ENCODE results near the gene PBX1.

The PBX1 gene

DNA sequence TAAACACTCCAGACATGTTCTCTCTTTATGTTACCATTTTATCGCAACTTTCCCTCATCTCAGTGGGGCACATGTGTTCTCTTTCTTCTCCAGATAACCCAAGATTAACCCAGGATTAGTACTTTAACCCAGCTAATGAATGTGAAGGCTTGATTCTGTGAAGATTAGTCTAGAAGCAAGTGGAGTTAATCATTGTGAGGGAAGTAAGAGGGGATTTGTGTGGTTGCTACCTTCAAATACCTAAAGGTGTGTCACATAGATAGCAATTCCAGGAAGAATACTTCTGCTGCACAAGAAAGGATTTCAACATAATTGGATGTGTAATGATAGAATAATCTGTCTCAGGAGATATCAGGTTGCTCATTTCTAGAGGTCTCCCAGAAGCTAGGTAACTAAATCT is 327.1 kb downstream of the PBX1 start:
- Histone ChIP-seq H3K27ac (ENCODE audit: low read length) (no peak overlapping the region), H3K9me3 (replicated peaks; ENCODE audit: insufficient read depth, low read length) (no peaks in the 10 kb centered on the region), H3F3A (ENCODE audit: insufficient read depth, low read length) (no peaks in the 10 kb centered on the region), H4K20me1 (ENCODE audit: insufficient read depth, low read length) (no peaks in the 10 kb centered on the region), H3K4me3 (ENCODE audit: low read length) (no peak overlapping the region), H3K79me2 (ENCODE audit: low read length) (no peaks in the 10 kb centered on the region), H3K4me1 (ENCODE audit: low read length) (no peaks in the 10 kb centered on the region), H2AFZ (ENCODE audit: low read length) (no peak overlapping the region), H3K36me3 (replicated peaks; ENCODE audit: insufficient read depth, low read length) (no peaks in the 10 kb centered on the region), H3K9me2 (replicated peaks; ENCODE audit: insufficient read depth, low read length) (no peaks in the 10 kb centered on the region), H3K27me3 (replicated peaks; ENCODE audit: insufficient read depth, low read length) (no peaks in the 10 kb centered on the region), H3K9ac (ENCODE audit: low read length) (no peak overlapping the region), H3K4me2 (ENCODE audit: low read depth, low read length) (no peak overlapping the region)
- TF ChIP-seq, protein P1, sequence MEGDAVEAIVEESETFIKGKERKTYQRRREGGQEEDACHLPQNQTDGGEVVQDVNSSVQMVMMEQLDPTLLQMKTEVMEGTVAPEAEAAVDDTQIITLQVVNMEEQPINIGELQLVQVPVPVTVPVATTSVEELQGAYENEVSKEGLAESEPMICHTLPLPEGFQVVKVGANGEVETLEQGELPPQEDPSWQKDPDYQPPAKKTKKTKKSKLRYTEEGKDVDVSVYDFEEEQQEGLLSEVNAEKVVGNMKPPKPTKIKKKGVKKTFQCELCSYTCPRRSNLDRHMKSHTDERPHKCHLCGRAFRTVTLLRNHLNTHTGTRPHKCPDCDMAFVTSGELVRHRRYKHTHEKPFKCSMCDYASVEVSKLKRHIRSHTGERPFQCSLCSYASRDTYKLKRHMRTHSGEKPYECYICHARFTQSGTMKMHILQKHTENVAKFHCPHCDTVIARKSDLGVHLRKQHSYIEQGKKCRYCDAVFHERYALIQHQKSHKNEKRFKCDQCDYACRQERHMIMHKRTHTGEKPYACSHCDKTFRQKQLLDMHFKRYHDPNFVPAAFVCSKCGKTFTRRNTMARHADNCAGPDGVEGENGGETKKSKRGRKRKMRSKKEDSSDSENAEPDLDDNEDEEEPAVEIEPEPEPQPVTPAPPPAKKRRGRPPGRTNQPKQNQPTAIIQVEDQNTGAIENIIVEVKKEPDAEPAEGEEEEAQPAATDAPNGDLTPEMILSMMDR (IDR thresholded peaks at IDR 0.05; ENCODE audit: low read length), result no peak
- no peak for TF ChIP-seq EZH2 (optimal IDR thresholded peaks at IDR 0.05; ENCODE audit: low read depth, low read length)
- no peak for TF ChIP-seq EZH2phosphoT487 (IDR thresholded peaks at IDR 0.05; ENCODE audit: low read length)
- no peak for DNase-seq

DNA sequence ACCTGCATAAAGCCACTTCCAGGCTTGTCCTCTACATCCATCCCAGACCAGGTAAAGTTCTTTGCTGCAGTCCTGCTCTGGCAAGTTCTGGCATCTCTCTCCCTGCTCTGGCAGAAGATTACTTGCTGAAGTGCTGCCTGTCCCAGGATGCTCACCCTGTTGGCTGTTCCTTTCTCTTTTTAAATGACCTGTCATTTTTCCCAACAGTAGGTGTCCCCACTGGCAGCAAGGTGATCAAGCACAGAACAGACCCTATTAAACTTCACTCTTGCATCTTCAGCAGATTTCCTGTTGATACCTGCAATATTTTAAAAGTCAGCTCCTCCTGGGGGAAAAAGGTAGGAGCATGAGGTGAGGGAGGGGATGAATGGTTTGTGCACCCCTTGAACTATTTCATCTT is 332.6 kb downstream of the PBX1 start:
- Histone ChIP-seq H3K79me2 (ENCODE audit: low read length) (no peaks in the 10 kb centered on the region), H3K9ac (ENCODE audit: low read length) (no peak overlapping the region), H3K4me2 (ENCODE audit: low read depth, low read length) (no peak overlapping the region), H3K36me3 (replicated peaks; ENCODE audit: insufficient read depth, low read length) (no peaks in the 10 kb centered on the region), H3K4me1 (ENCODE audit: low read length) (no peaks in the 10 kb centered on the region), H3K27ac (ENCODE audit: low read length) (no peak overlapping the region), H3F3A (ENCODE audit: insufficient read depth, low read length) (no peaks in the 10 kb centered on the region), H3K9me2 (replicated peaks; ENCODE audit: insufficient read depth, low read length) (no peaks in the 10 kb centered on the region), H4K20me1 (ENCODE audit: insufficient read depth, low read length) (no peaks in the 10 kb centered on the region), H3K4me3 (ENCODE audit: low read length) (no peak overlapping the region), H3K27me3 (replicated peaks; ENCODE audit: insufficient read depth, low read length) (no peaks in the 10 kb centered on the region), H2AFZ (ENCODE audit: low read length) (no peak overlapping the region), H3K9me3 (replicated peaks; ENCODE audit: insufficient read depth, low read length) (no peaks in the 10 kb centered on the region)
- no peak for DNase-seq
- TF ChIP-seq EZH2phosphoT487 (IDR thresholded peaks at IDR 0.05; ENCODE audit: low read length), result no peak
- TF ChIP-seq EZH2 (optimal IDR thresholded peaks at IDR 0.05; ENCODE audit: low read depth, low read length), result no peak
- TF ChIP-seq, protein P1 (IDR thresholded peaks at IDR 0.05; ENCODE audit: low read length), result no peak

DNA sequence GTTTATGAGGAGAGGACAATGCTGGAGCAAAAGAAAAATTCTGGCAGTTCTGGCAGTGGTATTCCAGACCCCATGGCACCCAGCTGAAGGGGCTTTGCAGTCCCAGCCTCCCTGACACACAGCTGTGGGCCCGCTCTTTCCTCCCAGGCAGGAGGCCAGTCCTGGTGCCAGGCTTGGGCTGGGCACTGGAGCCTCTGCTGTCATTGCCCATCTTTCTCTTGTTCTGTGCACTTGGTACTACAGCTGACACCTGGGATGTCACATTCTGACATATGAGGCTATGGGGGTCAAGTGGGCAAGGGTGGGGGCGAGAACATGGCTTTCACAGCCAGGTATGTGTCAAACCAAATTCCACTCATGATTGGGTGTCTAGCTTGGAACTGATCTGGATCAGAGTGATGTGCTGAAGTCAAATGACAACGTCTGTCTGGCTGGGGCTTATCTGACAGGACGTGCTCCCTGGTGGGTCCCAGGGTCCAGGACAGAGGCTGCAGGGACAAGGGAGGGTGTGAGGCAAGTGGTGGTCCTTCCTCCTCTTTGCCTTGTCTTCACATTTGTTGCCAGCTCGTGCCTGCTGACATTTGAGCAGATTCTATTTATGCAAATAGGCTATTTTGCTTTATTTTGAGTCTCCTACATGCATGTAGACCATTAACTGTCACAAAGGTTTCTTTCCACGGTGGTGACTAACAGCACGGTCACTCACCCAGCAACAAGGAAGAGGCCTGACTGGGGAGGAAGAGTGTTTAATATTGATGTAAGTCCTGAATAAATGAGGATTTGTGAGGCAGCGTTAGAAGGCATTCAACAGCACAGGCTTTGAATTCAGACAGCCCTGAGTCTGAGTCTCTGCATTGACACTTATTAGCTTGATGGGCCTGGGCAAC is 336.3 kb downstream of the PBX1 start:
- H3K27ac ChIP-seq (ENCODE audit: low read length), result no peak overlapping the region
- H3F3A ChIP-seq (ENCODE audit: insufficient read depth, low read length), result no peaks in the 10 kb centered on the region
- no peaks in the 10 kb centered on the region for H3K79me2 ChIP-seq (ENCODE audit: low read length)
- H3K4me3 ChIP-seq (ENCODE audit: low read length), result no peak overlapping the region
- no peaks in the 10 kb centered on the region for H3K36me3 ChIP-seq (replicated peaks; ENCODE audit: insufficient read depth, low read length)
- no peak for TF ChIP-seq EZH2 (optimal IDR thresholded peaks at IDR 0.05; ENCODE audit: low read depth, low read length)
- TF ChIP-seq, protein P1 (IDR thresholded peaks at IDR 0.05; ENCODE audit: low read length), result no peak
- TF ChIP-seq EZH2phosphoT487 (IDR thresholded peaks at IDR 0.05; ENCODE audit: low read length), result no peak
- no peaks in the 10 kb centered on the region for H3K27me3 ChIP-seq (replicated peaks; ENCODE audit: insufficient read depth, low read length)
- H4K20me1 ChIP-seq (ENCODE audit: insufficient read depth, low read length), result no peaks in the 10 kb centered on the region
- H3K9me2 ChIP-seq (replicated peaks; ENCODE audit: insufficient read depth, low read length), result no peaks in the 10 kb centered on the region
- no peak overlapping the region for H3K4me2 ChIP-seq (ENCODE audit: low read depth, low read length)
- no peak overlapping the region for H3K9ac ChIP-seq (ENCODE audit: low read length)
- DNase-seq, result no peak
- H3K4me1 ChIP-seq (ENCODE audit: low read length), result no peaks in the 10 kb centered on the region
- no peaks in the 10 kb centered on the region for H3K9me3 ChIP-seq (replicated peaks; ENCODE audit: insufficient read depth, low read length)
- H2AFZ ChIP-seq (ENCODE audit: low read length), result no peak overlapping the region
